NCI-H510A (cell line): Measurements from ENCODE around the gene OVCA2.

ENCODE experiments used
- DNase-seq: peaks from one replicate; lab custom pipeline; 2025; lab: John Stamatoyannopoulos, UW

OVCA2 gene

GRCh38 chr17:2087597-2088211, 45.9 kb downstream of the OVCA2 start:
- no peak for DNase-seq

DNA sequence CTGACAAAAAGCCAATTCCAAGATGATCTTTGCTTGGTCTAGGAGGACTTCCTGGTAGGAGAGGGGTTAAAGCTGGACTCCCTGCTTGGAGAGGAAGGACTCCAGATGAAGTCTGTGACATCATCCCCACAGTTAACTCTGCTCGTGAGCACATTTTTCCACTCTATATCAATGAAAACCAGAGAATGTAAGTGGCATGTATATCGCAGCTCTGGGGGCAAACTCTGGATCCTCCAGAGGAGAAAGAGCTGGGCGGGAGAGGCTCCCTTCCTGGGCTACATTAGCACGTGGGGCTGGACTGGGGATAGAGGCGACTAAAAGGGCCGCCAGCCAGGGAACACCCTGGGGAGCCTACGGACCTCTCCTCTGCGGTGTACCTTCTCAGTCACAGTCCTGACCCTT, 47.2 kb downstream of the OVCA2 start:
- no peak for DNase-seq

DNA sequence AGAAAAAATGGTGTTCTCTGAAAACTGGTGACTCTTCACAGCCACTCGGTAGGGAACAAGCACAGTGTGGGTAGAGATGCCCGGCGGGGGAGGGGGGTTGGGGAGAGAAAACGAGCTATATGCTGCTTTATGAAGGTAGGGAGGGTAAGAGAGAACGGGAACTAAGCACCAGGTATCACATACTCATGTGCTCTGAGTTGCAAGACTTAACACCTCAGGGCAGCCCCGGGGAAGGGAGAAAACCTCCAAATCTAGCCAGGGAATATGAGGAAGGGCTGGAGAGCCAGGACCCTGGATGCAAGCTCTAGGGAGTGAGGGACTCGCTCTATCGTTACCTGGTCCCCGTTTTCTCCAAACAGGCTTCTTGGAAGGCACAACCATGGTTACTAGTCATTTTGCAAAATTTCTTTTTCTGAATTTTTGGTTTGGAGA, 48.4 kb downstream of the OVCA2 start:
- DNase-seq: no peak

- DNase-seq: no peak
Observed at GRCh38 chr17:2090804-2091534, 49.1 kb downstream of the OVCA2 start.

DNA sequence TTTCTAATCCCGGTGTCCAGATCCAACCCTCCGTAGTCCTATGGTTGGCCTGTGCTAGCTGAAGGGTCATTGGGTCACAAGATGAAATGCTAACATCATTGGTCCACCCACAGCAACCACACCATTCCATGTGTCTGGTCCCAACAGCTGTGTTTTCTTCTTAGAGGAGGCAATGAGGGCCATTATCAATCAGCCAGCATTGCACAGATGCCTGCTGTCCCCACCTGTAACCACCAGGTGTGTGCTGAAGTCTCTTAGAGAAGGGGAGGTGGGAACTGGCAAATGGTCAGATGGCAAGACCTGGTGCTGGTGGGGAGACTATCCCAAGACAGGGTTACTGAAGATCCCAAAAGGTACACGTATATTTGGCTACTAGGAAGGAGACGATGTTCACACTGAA, 50.4 kb downstream of the OVCA2 start:
- no peak for DNase-seq
